ENCODE data around the gene AFF3. TPM values are rescaled to one million over a fixed set of nuclear protein-coding genes. Genes with fewer than 3 reads are reported as not detected.

The AFF3 gene
- total and polyA plus RNA-seq, 2 of the 13 experiments (the other 11 are each of a cell fraction or from before 2014, with no cell fraction given), result not detected

DNA sequence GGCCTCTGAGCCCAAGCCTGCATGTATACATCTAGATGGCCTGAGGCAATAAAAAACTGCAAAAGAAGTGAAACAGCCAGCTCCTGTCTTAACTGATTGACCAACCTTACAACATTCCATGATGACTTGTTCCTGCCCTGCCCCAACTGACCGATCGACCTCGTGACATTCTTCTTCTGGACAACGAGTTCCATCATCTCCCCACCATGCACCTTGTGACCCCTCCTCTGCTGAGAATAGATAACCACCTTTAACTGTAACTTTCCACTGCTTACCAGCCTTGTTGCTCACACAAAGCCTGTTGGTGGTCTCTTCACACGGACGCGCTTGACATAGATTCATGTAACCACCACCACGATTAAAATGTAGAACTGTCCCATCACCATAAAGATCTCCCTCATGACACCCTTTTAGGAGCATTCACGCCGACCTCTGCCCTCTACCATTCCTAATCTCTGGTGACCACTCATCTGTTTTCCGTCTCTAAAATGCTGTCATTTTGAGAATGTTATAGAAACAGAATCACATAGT lies 532.5 kb downstream of the AFF3 start (continued):
- TF ChIP-seq, protein P1, sequence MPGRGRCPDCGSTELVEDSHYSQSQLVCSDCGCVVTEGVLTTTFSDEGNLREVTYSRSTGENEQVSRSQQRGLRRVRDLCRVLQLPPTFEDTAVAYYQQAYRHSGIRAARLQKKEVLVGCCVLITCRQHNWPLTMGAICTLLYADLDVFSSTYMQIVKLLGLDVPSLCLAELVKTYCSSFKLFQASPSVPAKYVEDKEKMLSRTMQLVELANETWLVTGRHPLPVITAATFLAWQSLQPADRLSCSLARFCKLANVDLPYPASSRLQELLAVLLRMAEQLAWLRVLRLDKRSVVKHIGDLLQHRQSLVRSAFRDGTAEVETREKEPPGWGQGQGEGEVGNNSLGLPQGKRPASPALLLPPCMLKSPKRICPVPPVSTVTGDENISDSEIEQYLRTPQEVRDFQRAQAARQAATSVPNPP (CRISPR knock-in tag; IDR thresholded peaks at IDR 0.05), result no peak
- TF ChIP-seq, protein P2, sequence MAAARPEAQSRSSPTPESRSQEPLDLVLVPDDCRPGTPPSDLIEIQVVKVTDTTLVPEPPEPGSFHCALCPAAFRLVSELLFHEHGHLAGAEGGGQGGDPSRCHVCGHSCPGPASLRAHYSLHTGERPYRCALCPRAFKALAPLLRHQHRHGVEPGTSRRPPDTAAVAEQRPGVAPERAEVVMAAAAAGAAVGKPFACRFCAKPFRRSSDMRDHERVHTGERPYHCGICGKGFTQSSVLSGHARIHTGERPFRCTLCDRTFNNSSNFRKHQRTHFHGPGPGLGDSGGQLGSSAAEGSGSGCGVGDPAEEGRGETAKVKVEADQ (CRISPR knock-in tag; IDR thresholded peaks at IDR 0.05; ENCODE audit: borderline replicate concordance), result no peak
- TF ChIP-seq, protein P3, sequence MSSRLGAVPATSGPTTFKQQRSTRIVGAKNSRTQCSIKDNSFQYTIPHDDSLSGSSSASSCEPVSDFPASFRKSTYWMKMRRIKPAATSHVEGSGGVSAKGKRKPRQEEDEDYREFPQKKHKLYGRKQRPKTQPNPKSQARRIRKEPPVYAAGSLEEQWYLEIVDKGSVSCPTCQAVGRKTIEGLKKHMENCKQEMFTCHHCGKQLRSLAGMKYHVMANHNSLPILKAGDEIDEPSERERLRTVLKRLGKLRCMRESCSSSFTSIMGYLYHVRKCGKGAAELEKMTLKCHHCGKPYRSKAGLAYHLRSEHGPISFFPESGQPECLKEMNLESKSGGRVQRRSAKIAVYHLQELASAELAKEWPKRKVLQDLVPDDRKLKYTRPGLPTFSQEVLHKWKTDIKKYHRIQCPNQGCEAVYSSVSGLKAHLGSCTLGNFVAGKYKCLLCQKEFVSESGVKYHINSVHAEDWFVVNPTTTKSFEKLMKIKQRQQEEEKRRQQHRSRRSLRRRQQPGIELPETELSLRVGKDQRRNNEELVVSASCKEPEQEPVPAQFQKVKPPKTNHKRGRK (CRISPR knock-in tag; IDR thresholded peaks at IDR 0.05), result no peak
- TF ChIP-seq ZFAT (CRISPR knock-in tag; conservative IDR thresholded peaks at IDR 0.05), result no peak
- TF ChIP-seq FOXA1 (IDR thresholded peaks at IDR 0.05), result no peak
- no peak for TF ChIP-seq FOXA1 (CRISPR knock-in tag; IDR thresholded peaks at IDR 0.05)
- no peak for TF ChIP-seq JUND (CRISPR knock-in tag; IDR thresholded peaks at IDR 0.05)
- TF ChIP-seq GATA4 (IDR thresholded peaks at IDR 0.05; ENCODE audit: borderline replicate concordance, low read depth), result no peak
- no peak for TF ChIP-seq ZEB1 (IDR thresholded peaks at IDR 0.05; ENCODE audit: insufficient replicate concordance, low read depth)

DNA sequence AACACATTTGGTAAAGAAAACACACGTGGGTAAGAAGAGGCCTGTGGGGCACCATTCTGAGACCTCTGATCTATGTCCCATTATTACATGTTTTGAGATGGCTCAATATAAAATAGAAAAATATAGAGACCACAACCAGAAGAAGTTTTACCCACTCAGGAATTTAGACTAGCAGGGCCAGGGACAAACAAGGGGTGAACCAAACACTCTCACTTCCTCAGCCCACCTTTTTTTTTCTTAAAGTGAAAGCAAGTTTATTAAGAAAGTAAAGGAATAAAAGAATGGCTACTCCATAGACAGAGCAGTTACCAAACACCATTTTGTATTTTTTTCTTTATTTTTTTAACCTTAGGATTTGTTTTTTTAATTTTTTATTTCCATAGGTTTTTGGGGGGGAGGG lies 533.5 kb downstream of the AFF3 start:
- BruUV-seq (replicated peaks), result no TSS peak
- ATAC-seq, result no peak
- CTCF ChIA-PET (ENCODE audit: low intra/inter-chr PET ratio, low total read pairs), result no interaction called here
- H2AFZ ChIP-seq (ENCODE audit: low read length), result no peak overlapping the region
- no peaks in the 10 kb centered on the region for H3K79me2 ChIP-seq (ENCODE audit: insufficient read depth, low read length)
- H3K9me3 ChIP-seq (ENCODE audit: low read length), result no peaks in the 10 kb centered on the region
- WGBS (ENCODE audit: low lambda C conversion rate), result 0% methylated on average over 1 of the region's 1 CpG
- POLR2A ChIA-PET, result no interaction called here
- H3K4me2 ChIP-seq (ENCODE audit: low read depth, low read length), result no peak overlapping the region
- H3K36me3 ChIP-seq (replicated peaks in 1 of 2; ENCODE audit: control insufficient read depth in 1 of 2, insufficient read depth in 2 of 2, low read length in 2 of 2), result no peaks in the 10 kb centered on the region
- H3K4me3 ChIP-seq (replicated peaks in 1 of 3; ENCODE audit: insufficient read depth in 1 of 3, low read depth in 2 of 3, low read length in 3 of 3), result no peak overlapping the region
- intact Hi-C loops (cut with micrococcal nuclease; ENCODE audit: unreplicated experiment), result no loop called here
- H3K27ac ChIP-seq (ENCODE audit: extremely low read length, insufficient read depth, low read length), result no peak overlapping the region
- no peaks in the 10 kb centered on the region for H4K20me1 ChIP-seq (ENCODE audit: insufficient read depth, low read length)
- no peak overlapping the region for H3K9ac ChIP-seq (ENCODE audit: insufficient read depth, low read depth, low read length)
- no peaks in the 10 kb centered on the region for H3K4me1 ChIP-seq (ENCODE audit: insufficient read depth, low read length)
- no peak for FAIRE-seq
- no peak for DNase-seq (ENCODE audit: low spot score)
- in situ Hi-C loops (cut with HindIII; ENCODE audit: extremely low pct_ligation_motif_present, low pct_unique_long_range_greater_than_20kb), result no loop called here
- H3K27me3 ChIP-seq (ENCODE audit: control insufficient read depth in 1 of 2, insufficient read depth in 2 of 2, low read length in 2 of 2), result no peaks in the 10 kb centered on the region
- TF ChIP-seq, protein P4, sequence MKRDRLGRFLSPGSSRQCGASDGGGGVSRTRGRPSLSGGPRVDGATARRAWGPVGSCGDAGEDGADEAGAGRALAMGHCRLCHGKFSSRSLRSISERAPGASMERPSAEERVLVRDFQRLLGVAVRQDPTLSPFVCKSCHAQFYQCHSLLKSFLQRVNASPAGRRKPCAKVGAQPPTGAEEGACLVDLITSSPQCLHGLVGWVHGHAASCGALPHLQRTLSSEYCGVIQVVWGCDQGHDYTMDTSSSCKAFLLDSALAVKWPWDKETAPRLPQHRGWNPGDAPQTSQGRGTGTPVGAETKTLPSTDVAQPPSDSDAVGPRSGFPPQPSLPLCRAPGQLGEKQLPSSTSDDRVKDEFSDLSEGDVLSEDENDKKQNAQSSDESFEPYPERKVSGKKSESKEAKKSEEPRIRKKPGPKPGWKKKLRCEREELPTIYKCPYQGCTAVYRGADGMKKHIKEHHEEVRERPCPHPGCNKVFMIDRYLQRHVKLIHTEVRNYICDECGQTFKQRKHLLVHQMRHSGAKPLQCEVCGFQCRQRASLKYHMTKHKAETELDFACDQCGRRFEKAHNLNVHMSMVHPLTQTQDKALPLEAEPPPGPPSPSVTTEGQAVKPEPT (CRISPR knock-in tag; IDR thresholded peaks at IDR 0.05; ENCODE audit: low read depth), result no peak
- TF ChIP-seq ZMYM4 (CRISPR knock-in tag; IDR thresholded peaks at IDR 0.05) (no peak), NR2F2 (IDR thresholded peaks at IDR 0.05; ENCODE audit: borderline replicate concordance, low read depth) (no peak), KLF6 (CRISPR knock-in tag; IDR thresholded peaks at IDR 0.05) (no peak), ZNF614 (CRISPR knock-in tag; IDR thresholded peaks at IDR 0.05; ENCODE audit: borderline replicate concordance) (no peak), POLR2AphosphoS2 (IDR thresholded peaks at IDR 0.05; ENCODE audit: low read depth, low read length) (no peak), ZNF644 (CRISPR knock-in tag; IDR thresholded peaks at IDR 0.05; ENCODE audit: low read depth) (no peak), KLF11 (CRISPR knock-in tag; IDR thresholded peaks at IDR 0.05) (no peak)
- TF ChIP-seq, protein P5, sequence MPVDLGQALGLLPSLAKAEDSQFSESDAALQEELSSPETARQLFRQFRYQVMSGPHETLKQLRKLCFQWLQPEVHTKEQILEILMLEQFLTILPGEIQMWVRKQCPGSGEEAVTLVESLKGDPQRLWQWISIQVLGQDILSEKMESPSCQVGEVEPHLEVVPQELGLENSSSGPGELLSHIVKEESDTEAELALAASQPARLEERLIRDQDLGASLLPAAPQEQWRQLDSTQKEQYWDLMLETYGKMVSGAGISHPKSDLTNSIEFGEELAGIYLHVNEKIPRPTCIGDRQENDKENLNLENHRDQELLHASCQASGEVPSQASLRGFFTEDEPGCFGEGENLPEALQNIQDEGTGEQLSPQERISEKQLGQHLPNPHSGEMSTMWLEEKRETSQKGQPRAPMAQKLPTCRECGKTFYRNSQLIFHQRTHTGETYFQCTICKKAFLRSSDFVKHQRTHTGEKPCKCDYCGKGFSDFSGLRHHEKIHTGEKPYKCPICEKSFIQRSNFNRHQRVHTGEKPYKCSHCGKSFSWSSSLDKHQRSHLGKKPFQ (CRISPR knock-in tag; IDR thresholded peaks at IDR 0.05; ENCODE audit: insufficient replicate concordance), result no peak

Measured in HepG2 (cell line).